H9 (cell line): ENCODE measurements around the gene IER3. TPM values are rescaled to one million over a fixed set of nuclear protein-coding genes. Genes with fewer than 3 reads are reported as not detected.
A peak's percentile ranks its signal among the peaks of the same experiment; 100 is the strongest.

Experiments
- DNase-seq: peaks from one replicate; pipeline ENCODE4 v3.0.0-alpha.2; 2017
- H2AFZ ChIP-seq: one replicate; pipeline ENCODE4 v1.6.1; 2013; ENCODE audit warnings: mild to moderate bottlenecking, low read length, control low read depth, moderate library complexity
- H2AK5ac ChIP-seq: 2 replicates; pipeline ENCODE4 v1.6.1; 2013; ENCODE audit warnings: low read length, control low read depth, mixed read lengths; ENCODE audit not compliant: insufficient read length
- H2BK120ac ChIP-seq: one replicate; pipeline ENCODE4 v1.6.1; 2013; ENCODE audit warnings: low read depth, mild to moderate bottlenecking, low read length, control low read depth, inconsistent platforms; ENCODE audit not compliant: poor library complexity, severe bottlenecking
- H2BK12ac ChIP-seq: 2 replicates; pipeline ENCODE4 v1.6.1; 2013; ENCODE audit warnings: low read length, control low read depth, mixed read lengths, low read depth; ENCODE audit not compliant: insufficient read length
- H2BK15ac ChIP-seq: 2 replicates; pipeline ENCODE4 v1.6.1; 2013; ENCODE audit warnings: low read depth, low read length, control low read depth
- H2BK20ac ChIP-seq: one replicate; pipeline ENCODE4 v1.6.1; 2013; ENCODE audit warnings: low read depth, mild to moderate bottlenecking, low read length, control low read depth, inconsistent platforms; ENCODE audit not compliant: poor library complexity, severe bottlenecking
- H2BK5ac ChIP-seq: 2 replicates; pipeline ENCODE4 v1.6.1; 2013; ENCODE audit warnings: low read length, control low read depth, mixed read lengths; ENCODE audit not compliant: insufficient read length
- H3K14ac ChIP-seq: 2 replicates; pipeline ENCODE4 v1.6.1; 2013; ENCODE audit warnings: low read length, control low read depth; ENCODE audit not compliant: insufficient read depth
- H3K18ac ChIP-seq: 2 replicates; pipeline ENCODE4 v1.6.1; 2013; ENCODE audit warnings: low read depth, mild to moderate bottlenecking, mixed read lengths, low read length, control low read depth; ENCODE audit not compliant: insufficient read length
- H3K23ac ChIP-seq: 2 replicates; pipeline ENCODE4 v1.6.1; 2013; ENCODE audit warnings: low read length, control low read depth, mixed read lengths, low read depth; ENCODE audit not compliant: insufficient read length
- H3K23me2 ChIP-seq: 2 replicates; pipeline ENCODE4 v1.6.1; 2013; ENCODE audit warnings: low read depth, mild to moderate bottlenecking, mixed read lengths, low read length, control low read depth; ENCODE audit not compliant: insufficient read length, poor library complexity, severe bottlenecking
- H3K27ac ChIP-seq: 2 replicates; pipeline ENCODE4 v1.5.1; 2013; ENCODE audit warnings: low read length, control low read depth, mixed read lengths, low read depth; ENCODE audit not compliant: insufficient read length
- H3K27me3 ChIP-seq: 2 replicates; pipeline ENCODE4 v1.6.1; 2013; ENCODE audit warnings: low read length, control low read depth, inconsistent platforms; ENCODE audit not compliant: insufficient read depth
- H3K4ac ChIP-seq: 2 replicates; pipeline ENCODE4 v1.6.1; 2013; ENCODE audit warnings: low read depth, mild to moderate bottlenecking, control low read depth, inconsistent platforms, low read length, moderate library complexity
- H3K4me1 ChIP-seq: 2 replicates; pipeline ENCODE4 v1.6.1; 2013; ENCODE audit warnings: low read length, control low read depth, inconsistent platforms; ENCODE audit not compliant: insufficient read depth
- H3K4me2 ChIP-seq: 2 replicates; pipeline ENCODE4 v1.6.1; 2013; ENCODE audit warnings: low read length, control low read depth, mixed read lengths; ENCODE audit not compliant: insufficient read length, insufficient read depth
- H3K56ac ChIP-seq: 2 replicates; pipeline ENCODE4 v1.6.1; 2013; ENCODE audit warnings: low read depth, mild to moderate bottlenecking, mixed read lengths, low read length, control low read depth; ENCODE audit not compliant: insufficient read length
- H3K79me1 ChIP-seq: 2 replicates; pipeline ENCODE4 v1.6.1; 2013; ENCODE audit warnings: low read depth, mild to moderate bottlenecking, moderate library complexity, low read length, control low read depth, inconsistent platforms; ENCODE audit not compliant: insufficient read depth, poor library complexity, severe bottlenecking
- H3K79me2 ChIP-seq: 2 replicates; pipeline ENCODE4 v1.6.1; 2013; ENCODE audit warnings: low read length, control low read depth, inconsistent platforms; ENCODE audit not compliant: insufficient read depth
- H3K9ac ChIP-seq: 2 replicates; pipeline ENCODE4 v1.6.1; 2013; ENCODE audit warnings: low read length, control low read depth, mixed read lengths; ENCODE audit not compliant: insufficient read length; ENCODE audit errors: extremely low read depth
- H3K9me3 ChIP-seq: one replicate; pipeline ENCODE4 v1.6.1; 2013; ENCODE audit warnings: low read depth, low read length, inconsistent platforms; ENCODE audit not compliant: control insufficient read depth
- H3T11ph ChIP-seq: one replicate; pipeline ENCODE4 v1.6.1; 2013; ENCODE audit warnings: mild to moderate bottlenecking, low read length, control low read depth, inconsistent platforms
- H4K20me1 ChIP-seq: one replicate; pipeline ENCODE4 v1.6.1; 2013; ENCODE audit not compliant: control insufficient read depth, insufficient read length, insufficient read depth
- H4K5ac ChIP-seq: 2 replicates; pipeline ENCODE4 v1.6.1; 2013; ENCODE audit warnings: low read depth, mild to moderate bottlenecking, mixed read lengths, low read length, control low read depth; ENCODE audit not compliant: insufficient read length
- H4K8ac ChIP-seq: replicated peaks from 2 replicates; pipeline ENCODE4 v1.6.1; 2013; ENCODE audit warnings: low read length, control low read depth, mixed read lengths, low read depth; ENCODE audit not compliant: insufficient read length
- H4K91ac ChIP-seq: 2 replicates; pipeline ENCODE4 v1.6.1; 2013; ENCODE audit warnings: low read depth, mild to moderate bottlenecking, moderate library complexity, mixed read lengths, low read length, control low read depth; ENCODE audit not compliant: insufficient read length
- H3K27ac Mint-ChIP-seq, 3 experiments: 2 replicates in 2 of 3; 3 replicates in 1 of 3; pipeline ENCODE4 v1.8.0; 2020 to 2021; ENCODE audit warnings: mixed read lengths in 3 of 3, mild to moderate bottlenecking in 1 of 3, moderate library complexity in 1 of 3
- H3K27me3 Mint-ChIP-seq: 2 replicates; pipeline ENCODE4 v1.8.0; 2021; ENCODE audit warnings: low read depth, mild to moderate bottlenecking, moderate library complexity, mixed read lengths
- H3K36me3 Mint-ChIP-seq, 3 experiments: 2 replicates in 2 of 3; 3 replicates in 1 of 3; pipeline ENCODE4 v1.8.0; 2020 to 2021; ENCODE audit warnings: low read depth in 3 of 3, mixed read lengths in 3 of 3; ENCODE audit not compliant: insufficient read depth in 1 of 3
- H3K4me1 Mint-ChIP-seq, 2 experiments: 2 replicates each; pipeline ENCODE4 v1.8.0; 2020; ENCODE audit warnings: mixed read lengths in 2 of 2
- H3K4me3 Mint-ChIP-seq, 2 experiments: 2 replicates in 1 of 2; 3 replicates in 1 of 2; pipeline ENCODE4 v1.8.0; 2020 to 2021; ENCODE audit warnings: mild to moderate bottlenecking in 2 of 2, mixed read lengths in 2 of 2, moderate library complexity in 1 of 2
- H3K9me3 Mint-ChIP-seq, 2 experiments: 2 replicates in 1 of 2; 3 replicates in 1 of 2; pipeline ENCODE4 v1.8.0; 2020; ENCODE audit warnings: mild to moderate bottlenecking in 2 of 2, mixed read lengths in 2 of 2, moderate library complexity in 1 of 2
- WGBS: extraction: QIAGEN DNeasy Blood & Tissue Kit; methylation state at CpG from one replicate; pipeline ENCODE4 v1.1.7; 2013; ENCODE audit warnings: missing lambda C conversion rate, low lambda C conversion rate, mixed read lengths; ENCODE audit not compliant: insufficient read length; ENCODE audit errors: extremely low coverage; 5-methylcytosine and 5-hydroxymethylcytosine counted together
- total RNA-seq: library from RNA; stranded (reverse); gene quantifications from 2 replicates; pipeline ENCODE4 v1.2.1, GENCODE V29; 2021
- TF ChIP-seq, protein P1 (sequence below): fragments of 200-600 bp; sonication (generic); conservative IDR thresholded peaks from 3 replicates; pipeline ENCODE4 v1.8.0; 2021; ENCODE audit warnings: antibody characterized with exemption, mild to moderate bottlenecking

The IER3 gene
- total RNA-seq, 1 experiment from 2014 or later: 43.5 TPM

GRCh38 chr6:30759575-30760239, 15.4 kb upstream of the IER3 start:
- no peak overlapping the region for H3K9ac ChIP-seq
- 0 out of 5 replicates have a peak overlapping the region, but pooled peaks of 1 of the 2 experiments have one; percentile 30 for H3K4me3 Mint-ChIP-seq
- no peak for DNase-seq

More at GRCh38 chr6:30759575-30760239, 15.4 kb upstream of the IER3 start:
- H2BK20ac ChIP-seq: no peak overlapping the region
- Mint-ChIP-seq H3K4me1 (peaks cover 31 to 44% of the 10 kb centered on the region in 2 experiments), H3K27me3 (no peaks in the 10 kb centered on the region), H3K36me3 (no peaks in the 10 kb centered on the region; a peak in 1 of 7 replicates), H3K27ac (peak overlapping the region in 2 of 3 experiments; percentile 4 to 74; a peak in 3 of 7 replicates), H3K9me3 (no peaks in the 10 kb centered on the region)
- H3K4me1 ChIP-seq: peaks cover 11% of the 10 kb centered on the region; the same call in 1 of the 2 replicates
- no peak overlapping the region for H3K4ac ChIP-seq
- H2AFZ ChIP-seq: no peak overlapping the region
- no peaks in the 10 kb centered on the region for H3K9me3 ChIP-seq
- TF ChIP-seq, protein P1, sequence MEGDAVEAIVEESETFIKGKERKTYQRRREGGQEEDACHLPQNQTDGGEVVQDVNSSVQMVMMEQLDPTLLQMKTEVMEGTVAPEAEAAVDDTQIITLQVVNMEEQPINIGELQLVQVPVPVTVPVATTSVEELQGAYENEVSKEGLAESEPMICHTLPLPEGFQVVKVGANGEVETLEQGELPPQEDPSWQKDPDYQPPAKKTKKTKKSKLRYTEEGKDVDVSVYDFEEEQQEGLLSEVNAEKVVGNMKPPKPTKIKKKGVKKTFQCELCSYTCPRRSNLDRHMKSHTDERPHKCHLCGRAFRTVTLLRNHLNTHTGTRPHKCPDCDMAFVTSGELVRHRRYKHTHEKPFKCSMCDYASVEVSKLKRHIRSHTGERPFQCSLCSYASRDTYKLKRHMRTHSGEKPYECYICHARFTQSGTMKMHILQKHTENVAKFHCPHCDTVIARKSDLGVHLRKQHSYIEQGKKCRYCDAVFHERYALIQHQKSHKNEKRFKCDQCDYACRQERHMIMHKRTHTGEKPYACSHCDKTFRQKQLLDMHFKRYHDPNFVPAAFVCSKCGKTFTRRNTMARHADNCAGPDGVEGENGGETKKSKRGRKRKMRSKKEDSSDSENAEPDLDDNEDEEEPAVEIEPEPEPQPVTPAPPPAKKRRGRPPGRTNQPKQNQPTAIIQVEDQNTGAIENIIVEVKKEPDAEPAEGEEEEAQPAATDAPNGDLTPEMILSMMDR: no peak
- H4K20me1 ChIP-seq: no peaks in the 10 kb centered on the region
- no CpG with 5 or more reads among the region's 10 CpGs for whole genome bisulfite sequencing
- H3K23ac ChIP-seq: no peak overlapping the region
- H2AK5ac ChIP-seq: no peak overlapping the region
- H3K14ac ChIP-seq: no peak overlapping the region
- no peak overlapping the region for H4K91ac ChIP-seq
- no peaks in the 10 kb centered on the region for H3K79me1 ChIP-seq
- peak overlapping the region; percentile 18 for H4K8ac ChIP-seq
- H3K79me2 ChIP-seq: no peaks in the 10 kb centered on the region
- H4K5ac ChIP-seq: peak overlapping the region; percentile 55
- H2BK120ac ChIP-seq: no peak overlapping the region
- H3K23me2 ChIP-seq: no peaks in the 10 kb centered on the region
- no peak overlapping the region for H3T11ph ChIP-seq
- no peaks in the 10 kb centered on the region for H3K27me3 ChIP-seq
- H2BK15ac ChIP-seq: no peak overlapping the region
- H3K18ac ChIP-seq: peak overlapping the region; percentile 6
- H3K56ac ChIP-seq: no peak overlapping the region
- no peak overlapping the region for H2BK5ac ChIP-seq
- no peak overlapping the region for H3K27ac ChIP-seq
- H2BK12ac ChIP-seq: no peak overlapping the region
- no peak overlapping the region for H3K4me2 ChIP-seq
